PFSK-1 (cell line): Measurements from ENCODE around the gene KCNH1.

ENCODE experiments used
- POLR2AphosphoS5 ChIP-seq: IDR thresholded peaks from 2 replicates; pipeline ENCODE4 v1.6.1; 2012; ENCODE audit warnings: low read depth, mild to moderate bottlenecking, control low read depth, low read length, moderate library complexity
- SIN3A ChIP-seq: IDR thresholded peaks from 2 replicates; pipeline ENCODE4 v1.6.1; 2012; ENCODE audit warnings: mild to moderate bottlenecking, low read length, moderate library complexity, borderline replicate concordance; ENCODE audit not compliant: insufficient read depth
- TAF1 ChIP-seq: IDR thresholded peaks from 2 replicates; pipeline ENCODE4 v1.6.1; 2012; ENCODE audit warnings: low read length, control low read depth, borderline replicate concordance; ENCODE audit not compliant: insufficient read depth
- TF ChIP-seq, protein P1 (sequence below), 2 experiments: IDR thresholded peaks; 2 replicates each; pipeline versions ENCODE4 v1.6.1 to v1.8.0; 2011 to 2012; ENCODE audit warnings: low read depth in 2 of 2, low read length in 2 of 2, control low read depth in 1 of 2, inconsistent platforms in 1 of 2, mild to moderate bottlenecking in 1 of 2, moderate library complexity in 1 of 2; ENCODE audit not compliant: insufficient read depth in 1 of 2

DNA sequence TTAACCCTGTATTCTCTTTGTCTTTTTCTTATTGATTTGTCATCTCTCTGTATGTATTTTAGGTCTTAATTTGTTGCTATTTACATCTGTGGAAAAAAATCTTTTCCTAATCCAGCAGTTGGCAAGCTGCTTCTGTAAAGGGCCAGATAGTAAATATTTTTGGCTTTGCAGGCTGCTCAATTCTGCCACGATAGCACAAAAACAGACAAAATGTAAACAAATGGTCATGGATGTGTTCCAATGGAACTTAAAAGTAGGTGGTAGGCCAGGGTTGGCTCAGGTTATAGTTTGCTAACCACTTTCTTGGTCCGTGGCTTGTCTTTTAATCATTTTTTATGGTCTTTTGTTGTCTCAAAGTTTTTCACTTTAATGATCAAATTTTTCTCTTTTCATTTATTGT is 433.4 kb downstream of the KCNH1 start:
- TF ChIP-seq SIN3A, result no peak
- TF ChIP-seq POLR2AphosphoS5, result no peak
- TF ChIP-seq, protein P1, sequence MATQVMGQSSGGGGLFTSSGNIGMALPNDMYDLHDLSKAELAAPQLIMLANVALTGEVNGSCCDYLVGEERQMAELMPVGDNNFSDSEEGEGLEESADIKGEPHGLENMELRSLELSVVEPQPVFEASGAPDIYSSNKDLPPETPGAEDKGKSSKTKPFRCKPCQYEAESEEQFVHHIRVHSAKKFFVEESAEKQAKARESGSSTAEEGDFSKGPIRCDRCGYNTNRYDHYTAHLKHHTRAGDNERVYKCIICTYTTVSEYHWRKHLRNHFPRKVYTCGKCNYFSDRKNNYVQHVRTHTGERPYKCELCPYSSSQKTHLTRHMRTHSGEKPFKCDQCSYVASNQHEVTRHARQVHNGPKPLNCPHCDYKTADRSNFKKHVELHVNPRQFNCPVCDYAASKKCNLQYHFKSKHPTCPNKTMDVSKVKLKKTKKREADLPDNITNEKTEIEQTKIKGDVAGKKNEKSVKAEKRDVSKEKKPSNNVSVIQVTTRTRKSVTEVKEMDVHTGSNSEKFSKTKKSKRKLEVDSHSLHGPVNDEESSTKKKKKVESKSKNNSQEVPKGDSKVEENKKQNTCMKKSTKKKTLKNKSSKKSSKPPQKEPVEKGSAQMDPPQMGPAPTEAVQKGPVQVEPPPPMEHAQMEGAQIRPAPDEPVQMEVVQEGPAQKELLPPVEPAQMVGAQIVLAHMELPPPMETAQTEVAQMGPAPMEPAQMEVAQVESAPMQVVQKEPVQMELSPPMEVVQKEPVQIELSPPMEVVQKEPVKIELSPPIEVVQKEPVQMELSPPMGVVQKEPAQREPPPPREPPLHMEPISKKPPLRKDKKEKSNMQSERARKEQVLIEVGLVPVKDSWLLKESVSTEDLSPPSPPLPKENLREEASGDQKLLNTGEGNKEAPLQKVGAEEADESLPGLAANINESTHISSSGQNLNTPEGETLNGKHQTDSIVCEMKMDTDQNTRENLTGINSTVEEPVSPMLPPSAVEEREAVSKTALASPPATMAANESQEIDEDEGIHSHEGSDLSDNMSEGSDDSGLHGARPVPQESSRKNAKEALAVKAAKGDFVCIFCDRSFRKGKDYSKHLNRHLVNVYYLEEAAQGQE (IDR thresholded peaks at IDR 0.05; ENCODE audit: insufficient read depth in 1 of 2, low read depth in 2 of 2, low read length in 2 of 2), result no peak
- TF ChIP-seq TAF1, result no peak
